ENCODE data around the gene PPM1N. TPM values are rescaled to one million over a fixed set of nuclear protein-coding genes. Genes with fewer than 3 reads are reported as not detected.

The PPM1N gene
- total RNA-seq, 6 experiments from 2014 or later, result 0.80 to 1.3 (median 1.1) TPM

DNA sequence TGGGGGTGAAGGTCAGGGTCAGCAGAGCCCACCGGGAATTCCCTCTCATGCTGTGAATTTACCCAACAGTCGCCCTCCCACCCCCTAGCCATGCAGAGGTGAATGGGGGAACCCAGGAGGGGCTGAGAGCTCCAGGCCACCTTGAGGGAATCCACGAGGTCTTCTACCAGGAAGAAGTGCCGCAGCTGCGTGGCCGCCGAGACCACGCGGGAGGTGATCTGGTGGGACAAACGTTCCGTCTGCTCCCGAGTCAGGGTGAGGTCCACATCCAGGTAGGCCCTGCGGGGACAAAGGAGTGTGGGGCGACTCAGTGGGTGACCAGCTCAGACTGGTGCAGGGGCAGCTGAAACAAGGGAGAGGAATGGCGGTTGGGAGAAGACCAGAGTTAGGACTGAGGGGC is 9.5 kb upstream of the PPM1N start:
- TF ChIP-seq CTCF (IDR thresholded peaks at IDR 0.05), result no peak
- no peaks in the 10 kb centered on the region; the same call in 1 of the 2 replicates for H3K27me3 Mint-ChIP-seq (ENCODE audit: insufficient read depth)
- peaks cover 22% of the 10 kb centered on the region for H3K4me1 Mint-ChIP-seq (ENCODE audit: low read depth)
- no peak overlapping the region for H3K4me3 Mint-ChIP-seq
- H3K27ac Mint-ChIP-seq, result no peak overlapping the region
- H3K9me3 Mint-ChIP-seq, result no peaks in the 10 kb centered on the region
- no peak for DNase-seq
- H3K36me3 Mint-ChIP-seq (ENCODE audit: low read depth), result no peaks in the 10 kb centered on the region

- no peaks in the 10 kb centered on the region for H3K36me3 Mint-ChIP-seq (ENCODE audit: low read depth)
- H3K4me1 Mint-ChIP-seq (ENCODE audit: low read depth), result peaks cover 18% of the 10 kb centered on the region
- no peak for DNase-seq
- no peak for TF ChIP-seq CTCF (IDR thresholded peaks at IDR 0.05)
- no peak overlapping the region for H3K27ac Mint-ChIP-seq
- H3K9me3 Mint-ChIP-seq, result no peaks in the 10 kb centered on the region
- H3K27me3 Mint-ChIP-seq (ENCODE audit: insufficient read depth), result no peaks in the 10 kb centered on the region; the same call in 1 of the 2 replicates
- H3K4me3 Mint-ChIP-seq, result no peak overlapping the region
These were observed 8.9 kb upstream of the PPM1N start for GRCh38 chr19:45489216-45489855.

- peaks cover 19% of the 10 kb centered on the region for H3K4me1 Mint-ChIP-seq (ENCODE audit: low read depth)
- peak overlapping the region; percentile 93 for H3K4me3 Mint-ChIP-seq
- H3K9me3 Mint-ChIP-seq, result no peaks in the 10 kb centered on the region
- TF ChIP-seq CTCF (IDR thresholded peaks at IDR 0.05), result no peak
- H3K36me3 Mint-ChIP-seq (ENCODE audit: low read depth), result no peaks in the 10 kb centered on the region
- DNase-seq, result no peak
- H3K27ac Mint-ChIP-seq, result no peak overlapping the region
- peaks cover 1% of the 10 kb centered on the region; the same call in 1 of the 2 replicates for H3K27me3 Mint-ChIP-seq (ENCODE audit: insufficient read depth)
These were observed 6.1 kb upstream of the PPM1N start for GRCh38 chr19:45492137-45492626.

- Mint-ChIP-seq H3K4me3 (peak overlapping the region; percentile 93), H3K36me3 (ENCODE audit: low read depth) (no peaks in the 10 kb centered on the region), H3K4me1 (ENCODE audit: low read depth) (peaks cover 24% of the 10 kb centered on the region), H3K27me3 (ENCODE audit: insufficient read depth) (peaks cover 2% of the 10 kb centered on the region), H3K27ac (peak overlapping the region; percentile 76), H3K9me3 (no peaks in the 10 kb centered on the region)
- TF ChIP-seq CTCF (IDR thresholded peaks at IDR 0.05), result no peak
- peak; percentile 85 for DNase-seq
These were observed 5.4 kb upstream of the PPM1N start for GRCh38 chr19:45492627-45493470.

GRCh38 chr19:45494261-45494916 is 3.9 kb upstream of the PPM1N start:
- Mint-ChIP-seq H3K4me3 (no peak overlapping the region), H3K9me3 (no peaks in the 10 kb centered on the region), H3K27me3 (ENCODE audit: insufficient read depth) (peaks cover 7% of the 10 kb centered on the region), H3K27ac (no peak overlapping the region), H3K36me3 (ENCODE audit: low read depth) (no peaks in the 10 kb centered on the region), H3K4me1 (ENCODE audit: low read depth) (peaks cover 32% of the 10 kb centered on the region)
- TF ChIP-seq CTCF (IDR thresholded peaks at IDR 0.05), result no peak
- DNase-seq, result no peak
